Psoas muscle (tissue), 8 donors: Measurements from ENCODE around the gene SDK2. TPM values are rescaled to one million over a fixed set of nuclear protein-coding genes. Genes with fewer than 3 reads are reported as not detected.

Experiments used
- ATAC-seq, 4 donors: fragments of 200-7000 bp; cut with Tn5 transposase; one replicate each; pipeline ENCODE4 v1.9.1; 2020; ENCODE audit warnings: moderate library complexity in 3 of 4, mild to moderate bottlenecking in 2 of 4
- DNase-seq, 2 donors: peaks; one replicate each; pipeline ENCODE4 v3.0.0-alpha.2; 2020
- H3K27ac ChIP-seq: fragments of 200-600 bp; one replicate; pipeline ENCODE4 v1.8.0; 2022
- H3K27me3 ChIP-seq, 3 donors: fragments of 200-600 bp in 1 of 3; one replicate each; pipeline versions ENCODE4 v1.6.1 to v1.8.0; 2013 to 2022; ENCODE audit warnings: low read length in 2 of 3, mild to moderate bottlenecking in 2 of 3, moderate library complexity in 1 of 3; ENCODE audit not compliant: insufficient read depth in 3 of 3
- H3K36me3 ChIP-seq, 2 donors: fragments of 200-600 bp in 1 of 2; one replicate each; pipeline versions ENCODE4 v1.6.1 to v1.8.0; 2013 to 2022; ENCODE audit warnings: low read depth in 1 of 2, mild to moderate bottlenecking in 1 of 2, moderate library complexity in 1 of 2; ENCODE audit not compliant: insufficient read depth in 1 of 2
- H3K4me1 ChIP-seq: fragments of 200-600 bp; one replicate; pipeline ENCODE4 v1.8.0; 2022
- H3K4me3 ChIP-seq: fragments of 200-600 bp; one replicate; pipeline ENCODE4 v1.8.0; 2022; ENCODE audit warnings: mild to moderate bottlenecking
- H3K9me3 ChIP-seq: fragments of 200-600 bp; one replicate; pipeline ENCODE4 v1.8.0; 2022
- WGBS, 3 donors: extraction: QIAGEN DNeasy Blood & Tissue Kit; methylation state at CpG; one replicate each; pipeline versions ENCODE4 v1.1.6 to v1.1.7; 2013; 5-methylcytosine and 5-hydroxymethylcytosine counted together
- intact Hi-C, 2 donors: fragments of 100-400 bp; cut with DNase I; formaldehyde crosslinking; loops; one replicate each; pipeline versions ENCODE4 v1.11.0 to v1.14.2; 2022
- polyA plus RNA-seq, 3 donors: library from polyadenylated mRNA; stranded (reverse); fragments of 200-250 nt; gene quantifications; one replicate each; pipeline ENCODE4 v1.2.3, GENCODE V29; 2013
- total RNA-seq, 4 donors: library from RNA; stranded (reverse); fragmentation: NEBNext Ultra II Directional in 2 of 4; extraction: Animal tissue kit (Norgen Biotek cat#: 25700) in 2 of 4; gene quantifications; one replicate each; pipeline versions ENCODE4 v1.2.1 to v1.2.4, GENCODE V29; 2021 to 2023
- TF ChIP-seq, protein P1 (sequence below): fragments of 200-600 bp; IDR thresholded peaks from one replicate; pipeline ENCODE4 v1.8.0; 2022; ENCODE audit warnings: antibody characterized with exemption
- donor health status: healthy with polysubstance abuse.
- donor health status: DM: no; HTN: no; CAD: no; lungs with moderate emphysema.
- donor health status: Bipolar disorder and iron deficiency.
- donor health status: healthy.
- donor health status: DM: yes; HTN: yes; CAD: no.
- donor health status: DM: no; HTN: no; CAD: no.
- donor health status: DM: no; HTN: no; CAD: no.
- donor health status: DM: yes; HTN: yes; CAD: no.

SDK2 gene
- total and polyA plus RNA-seq, 7 donors: 0.04 to 2.8 (median 0.24) TPM

DNA sequence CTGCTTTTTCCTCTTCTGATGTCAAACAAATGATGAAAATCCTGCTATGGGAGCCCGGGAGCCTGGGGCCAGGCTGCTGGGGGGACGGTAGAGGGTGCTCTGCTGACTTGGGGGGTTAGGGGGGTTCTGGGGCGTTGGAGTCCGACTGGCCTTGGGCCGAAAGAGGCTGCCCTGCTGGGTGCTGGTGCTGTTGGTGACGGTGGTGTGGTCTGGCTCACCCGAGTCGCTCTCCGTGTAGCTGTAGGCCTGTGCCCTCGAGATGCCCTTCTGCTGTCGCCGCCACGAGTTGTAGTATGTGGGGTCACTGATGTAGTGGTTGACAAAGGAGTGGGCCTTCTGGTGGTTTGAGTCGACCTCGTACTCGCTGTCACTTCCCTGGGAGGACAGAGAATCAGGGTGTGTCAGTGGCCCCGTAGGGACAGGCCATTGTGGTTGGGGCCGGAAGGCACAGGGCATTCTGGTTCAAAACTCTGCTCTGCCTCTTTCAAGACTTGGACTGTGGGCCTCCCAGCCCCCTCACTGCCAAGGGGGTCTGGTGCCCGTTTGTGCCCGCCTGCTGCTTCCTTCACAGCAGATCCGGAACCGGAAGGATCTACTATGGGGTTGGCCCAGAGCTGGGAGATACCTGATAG is 305.6 kb downstream of the SDK2 start:
- TF ChIP-seq, protein P1, sequence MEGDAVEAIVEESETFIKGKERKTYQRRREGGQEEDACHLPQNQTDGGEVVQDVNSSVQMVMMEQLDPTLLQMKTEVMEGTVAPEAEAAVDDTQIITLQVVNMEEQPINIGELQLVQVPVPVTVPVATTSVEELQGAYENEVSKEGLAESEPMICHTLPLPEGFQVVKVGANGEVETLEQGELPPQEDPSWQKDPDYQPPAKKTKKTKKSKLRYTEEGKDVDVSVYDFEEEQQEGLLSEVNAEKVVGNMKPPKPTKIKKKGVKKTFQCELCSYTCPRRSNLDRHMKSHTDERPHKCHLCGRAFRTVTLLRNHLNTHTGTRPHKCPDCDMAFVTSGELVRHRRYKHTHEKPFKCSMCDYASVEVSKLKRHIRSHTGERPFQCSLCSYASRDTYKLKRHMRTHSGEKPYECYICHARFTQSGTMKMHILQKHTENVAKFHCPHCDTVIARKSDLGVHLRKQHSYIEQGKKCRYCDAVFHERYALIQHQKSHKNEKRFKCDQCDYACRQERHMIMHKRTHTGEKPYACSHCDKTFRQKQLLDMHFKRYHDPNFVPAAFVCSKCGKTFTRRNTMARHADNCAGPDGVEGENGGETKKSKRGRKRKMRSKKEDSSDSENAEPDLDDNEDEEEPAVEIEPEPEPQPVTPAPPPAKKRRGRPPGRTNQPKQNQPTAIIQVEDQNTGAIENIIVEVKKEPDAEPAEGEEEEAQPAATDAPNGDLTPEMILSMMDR: no peak
- H3K4me3 ChIP-seq: no peak overlapping the region
- DNase-seq (no peak), ATAC-seq (no peak)
- H3K4me1 ChIP-seq: peaks cover 3% of the 10 kb centered on the region
- H3K9me3 ChIP-seq: no peaks in the 10 kb centered on the region
- no peaks in the 10 kb centered on the region for H3K36me3 ChIP-seq
- intact Hi-C loops: no loop called here
- H3K27me3 ChIP-seq: peaks cover 0 to 6% (median 0%) of the 10 kb centered on the region in 3 donors
- H3K27ac ChIP-seq: no peak overlapping the region
- 80 to 89% (median 82%) methylated on average over 22 of the region's 22 CpGs for WGBS, 3 donors

DNA sequence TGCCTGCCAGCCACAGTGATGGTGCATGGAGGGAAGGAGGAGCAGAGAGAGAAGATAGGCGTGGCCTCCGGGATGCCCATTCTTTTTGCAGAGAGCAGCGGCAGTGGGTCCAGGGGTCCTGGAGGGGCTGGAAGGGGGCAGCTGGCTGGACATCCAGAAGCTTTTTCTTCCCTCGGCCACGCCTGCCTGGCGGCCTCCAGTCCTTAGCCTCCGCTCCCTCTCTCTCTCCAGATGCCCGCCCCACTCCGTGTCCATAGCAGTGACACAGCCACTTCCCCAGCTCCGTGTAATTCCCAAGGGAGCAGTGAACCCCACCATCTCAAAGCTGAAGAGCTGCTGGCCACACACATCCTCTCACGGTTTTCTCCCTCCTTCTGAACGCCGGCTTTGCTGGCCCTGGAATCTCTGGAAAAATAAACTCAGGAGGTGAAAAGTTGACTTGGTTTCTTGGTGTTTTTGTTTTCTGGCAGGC is 306.2 kb downstream of the SDK2 start:
- TF ChIP-seq, protein P1: no peak
- no peak for ATAC-seq
- Histone ChIP-seq H3K27me3 (peaks cover 0 to under 1% (median 0%) of the 10 kb centered on the region in 3 donors), H3K27ac (peak overlapping the region; percentile 20), H3K9me3 (no peaks in the 10 kb centered on the region), H3K36me3 (no peaks in the 10 kb centered on the region), H3K4me1 (peaks cover 3% of the 10 kb centered on the region), H3K4me3 (no peak overlapping the region)
- DNase-seq: peak in 1 of 2 donors; percentile 70
- intact Hi-C loops: no loop called here
- 43 to 66% (median 51%) methylated on average over 12 to 13 of the region's 13 CpGs for WGBS, 3 donors

DNA sequence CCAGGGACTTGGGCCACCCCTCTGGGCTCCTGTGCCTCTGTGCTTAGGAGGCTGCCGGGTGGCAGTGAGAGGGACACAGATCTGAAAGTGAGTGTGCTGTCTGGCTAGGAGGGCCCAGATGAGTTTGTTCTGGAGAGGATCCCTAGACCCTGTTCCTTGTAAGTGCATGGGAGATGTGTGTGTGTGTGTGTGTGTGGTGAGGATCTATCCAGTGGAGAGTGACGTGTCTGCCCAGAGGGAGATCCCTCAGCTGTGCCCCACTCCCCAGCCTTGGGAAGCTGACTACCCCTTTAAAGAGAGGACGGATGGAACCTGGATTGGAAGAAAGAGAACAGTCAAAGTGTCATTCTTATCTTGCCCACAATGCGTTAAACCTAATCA is 306.9 kb downstream of the SDK2 start:
- Histone ChIP-seq H3K36me3 (no peaks in the 10 kb centered on the region), H3K9me3 (no peaks in the 10 kb centered on the region), H3K4me1 (peaks cover 2% of the 10 kb centered on the region), H3K4me3 (no peak overlapping the region), H3K27me3 (no peaks in the 10 kb centered on the region), H3K27ac (peak overlapping the region; percentile 20)
- no peak for DNase-seq
- no peak for ATAC-seq
- TF ChIP-seq, protein P1: no peak
- WGBS, 3 donors: 76 to 92% (median 77%) methylated on average over 4 of the region's 4 CpGs
- intact Hi-C loops: no loop called here

DNA sequence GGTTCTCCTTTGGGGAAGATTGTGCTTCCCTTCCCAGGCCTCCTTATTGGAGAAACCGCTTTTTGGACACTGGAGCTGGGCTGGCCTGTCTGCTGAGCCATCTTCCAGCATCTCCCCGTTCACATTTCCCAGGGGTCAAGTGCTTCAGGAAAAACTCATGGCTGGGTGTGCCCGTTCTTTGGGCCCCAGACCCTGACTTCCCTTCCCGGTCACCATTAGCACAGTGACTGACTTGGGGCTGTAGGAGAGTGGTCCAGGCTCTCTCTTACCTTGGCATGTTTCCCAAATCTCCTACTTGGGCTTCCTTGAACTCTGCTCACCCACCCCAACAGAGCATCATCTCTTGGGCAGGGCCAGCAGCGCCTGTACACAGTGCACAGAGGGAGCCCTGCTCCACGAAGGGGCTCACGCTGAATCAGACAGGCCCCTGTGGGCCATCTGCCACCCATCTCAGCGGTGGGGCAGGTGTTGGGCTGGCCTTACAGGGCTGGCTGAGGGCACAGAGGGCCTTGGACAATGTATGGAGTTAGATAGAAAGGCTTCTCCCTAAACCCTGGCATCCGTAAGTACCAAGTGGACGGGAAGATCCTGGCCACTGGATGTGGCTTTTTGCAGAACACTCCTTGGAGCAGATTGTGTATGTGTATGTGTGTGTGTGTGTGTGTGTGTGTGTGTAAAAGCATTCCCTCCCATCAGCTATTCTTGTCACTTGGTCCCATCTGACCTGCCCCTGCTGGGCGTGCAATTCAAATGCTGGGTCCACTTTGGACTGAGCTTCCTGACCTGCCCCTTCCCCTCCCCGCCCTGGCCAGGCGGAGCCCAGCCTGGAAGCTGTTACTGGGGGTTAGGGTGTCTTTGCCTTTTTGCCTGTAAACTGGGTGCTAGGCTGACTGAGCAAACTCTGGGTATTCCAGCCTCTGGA is 307.6 kb downstream of the SDK2 start:
- Histone ChIP-seq H3K9me3 (no peaks in the 10 kb centered on the region), H3K27ac (no peak overlapping the region), H3K4me3 (no peak overlapping the region), H3K36me3 (no peaks in the 10 kb centered on the region), H3K4me1 (no peaks in the 10 kb centered on the region), H3K27me3 (no peaks in the 10 kb centered on the region)
- ATAC-seq (no peak), DNase-seq (no peak)
- TF ChIP-seq, protein P1: no peak
- WGBS, 3 donors: 68 to 79% (median 76%) methylated on average over 13 of the region's 13 CpGs
- intact Hi-C loops: no loop called here
